Measurements from ENCODE around the gene DLL4. TPM values are rescaled to one million over a fixed set of nuclear protein-coding genes. Genes with fewer than 3 reads are reported as not detected.
A peak's percentile ranks its signal among the peaks of the same experiment; 100 is the strongest.

DLL4 gene
- total and polyA plus RNA-seq, 2 experiments from 2014 or later, result 2.3 TPM; not detected in 1

DNA sequence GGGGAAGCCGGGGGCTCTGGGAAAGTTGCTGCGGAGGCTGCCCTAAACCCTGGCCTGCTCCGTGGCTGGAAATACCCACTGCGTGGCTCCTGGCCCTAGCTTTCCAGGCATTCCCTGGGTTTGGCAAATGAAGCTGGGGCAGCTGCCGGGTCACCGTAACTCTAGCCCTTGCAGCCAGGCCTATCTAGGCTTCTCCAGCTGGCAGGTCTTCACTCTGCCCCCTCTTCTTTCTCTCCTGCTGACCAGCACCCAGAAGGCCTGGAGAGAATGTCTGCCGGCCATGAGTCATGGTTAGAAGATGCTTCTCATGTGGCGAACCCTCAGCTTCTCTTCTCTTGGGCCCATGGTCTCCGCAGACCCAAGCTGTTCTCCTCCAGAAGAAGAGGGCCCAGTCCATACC is 5.6 kb upstream of the DLL4 start:
- H2AFZ ChIP-seq, result no peak overlapping the region
- H3K27me3 ChIP-seq, result peaks cover 47% of the 10 kb centered on the region
- H3K27ac ChIP-seq, result no peak overlapping the region
- no peaks in the 10 kb centered on the region for H3K36me3 ChIP-seq (replicated peaks; ENCODE audit: insufficient read depth, low read depth)
- H3K4me1 ChIP-seq (ENCODE audit: insufficient read depth), result peaks cover 40% of the 10 kb centered on the region
- DNase-seq (ENCODE audit: low spot score), result no peak
- no peak overlapping the region for H3K4me2 ChIP-seq
- peaks cover 3% of the 10 kb centered on the region for H4K20me1 ChIP-seq (ENCODE audit: insufficient read depth, poor library complexity, severe bottlenecking)
- no peaks in the 10 kb centered on the region for H3K79me2 ChIP-seq
- H3K9me3 ChIP-seq (ENCODE audit: low read depth), result no peaks in the 10 kb centered on the region
- TF ChIP-seq EZH2 (IDR thresholded peaks at IDR 0.05; ENCODE audit: borderline replicate concordance), result no peak
- TF ChIP-seq EZH2phosphoT487 (IDR thresholded peaks at IDR 0.05; ENCODE audit: low read depth, severe bottlenecking, unreplicated experiment), result no peak
- TF ChIP-seq, protein P1, sequence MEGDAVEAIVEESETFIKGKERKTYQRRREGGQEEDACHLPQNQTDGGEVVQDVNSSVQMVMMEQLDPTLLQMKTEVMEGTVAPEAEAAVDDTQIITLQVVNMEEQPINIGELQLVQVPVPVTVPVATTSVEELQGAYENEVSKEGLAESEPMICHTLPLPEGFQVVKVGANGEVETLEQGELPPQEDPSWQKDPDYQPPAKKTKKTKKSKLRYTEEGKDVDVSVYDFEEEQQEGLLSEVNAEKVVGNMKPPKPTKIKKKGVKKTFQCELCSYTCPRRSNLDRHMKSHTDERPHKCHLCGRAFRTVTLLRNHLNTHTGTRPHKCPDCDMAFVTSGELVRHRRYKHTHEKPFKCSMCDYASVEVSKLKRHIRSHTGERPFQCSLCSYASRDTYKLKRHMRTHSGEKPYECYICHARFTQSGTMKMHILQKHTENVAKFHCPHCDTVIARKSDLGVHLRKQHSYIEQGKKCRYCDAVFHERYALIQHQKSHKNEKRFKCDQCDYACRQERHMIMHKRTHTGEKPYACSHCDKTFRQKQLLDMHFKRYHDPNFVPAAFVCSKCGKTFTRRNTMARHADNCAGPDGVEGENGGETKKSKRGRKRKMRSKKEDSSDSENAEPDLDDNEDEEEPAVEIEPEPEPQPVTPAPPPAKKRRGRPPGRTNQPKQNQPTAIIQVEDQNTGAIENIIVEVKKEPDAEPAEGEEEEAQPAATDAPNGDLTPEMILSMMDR (IDR thresholded peaks at IDR 0.05; ENCODE audit: poor library complexity), result no peak
- 92% methylated on average over 9 of the region's 9 CpGs for WGBS (ENCODE audit: low lambda C conversion rate, missing lambda C conversion rate)
- H3K9me2 ChIP-seq (replicated peaks; ENCODE audit: insufficient read depth), result no peaks in the 10 kb centered on the region
- H3K4me3 ChIP-seq, result no peak overlapping the region

DNA sequence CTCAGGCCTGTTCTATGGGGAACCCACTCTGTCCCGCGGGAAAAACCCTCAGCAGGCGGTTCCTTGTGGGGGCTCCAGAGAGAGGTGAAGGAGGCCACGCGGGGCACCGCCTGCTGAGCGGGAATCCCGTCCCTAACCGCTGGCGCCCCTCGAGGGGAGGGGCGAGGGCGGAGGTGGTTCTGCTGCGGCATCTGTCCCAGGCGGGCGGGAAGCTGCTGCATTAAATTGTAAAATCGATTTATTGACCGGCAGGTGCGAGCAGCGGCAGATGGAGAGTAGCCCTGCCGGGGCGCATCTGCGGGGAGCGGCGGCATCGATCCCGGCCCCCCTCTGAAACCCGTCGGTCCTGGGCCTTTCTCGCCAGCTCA is 3.7 kb upstream of the DLL4 start:
- TF ChIP-seq EZH2 (IDR thresholded peaks at IDR 0.05; ENCODE audit: borderline replicate concordance), result no peak
- TF ChIP-seq, protein P1 (IDR thresholded peaks at IDR 0.05; ENCODE audit: poor library complexity), result no peak
- TF ChIP-seq EZH2phosphoT487 (IDR thresholded peaks at IDR 0.05; ENCODE audit: low read depth, severe bottlenecking, unreplicated experiment), result no peak
- Histone ChIP-seq H2AFZ (peak overlapping the region; percentile 37), H3K4me1 (ENCODE audit: insufficient read depth) (peaks cover 53% of the 10 kb centered on the region), H4K20me1 (ENCODE audit: insufficient read depth, poor library complexity, severe bottlenecking) (peaks cover 3% of the 10 kb centered on the region), H3K27ac (no peak overlapping the region), H3K36me3 (replicated peaks; ENCODE audit: insufficient read depth, low read depth) (no peaks in the 10 kb centered on the region), H3K9me2 (replicated peaks; ENCODE audit: insufficient read depth) (no peaks in the 10 kb centered on the region), H3K79me2 (no peaks in the 10 kb centered on the region), H3K4me2 (peak overlapping the region; percentile 99), H3K4me3 (no peak overlapping the region), H3K27me3 (peaks cover 52% of the 10 kb centered on the region), H3K9me3 (ENCODE audit: low read depth) (no peaks in the 10 kb centered on the region)
- DNase-seq (ENCODE audit: low spot score), result no peak
- WGBS (ENCODE audit: low lambda C conversion rate, missing lambda C conversion rate), result 5% methylated on average over 29 of the region's 30 CpGs

DNA sequence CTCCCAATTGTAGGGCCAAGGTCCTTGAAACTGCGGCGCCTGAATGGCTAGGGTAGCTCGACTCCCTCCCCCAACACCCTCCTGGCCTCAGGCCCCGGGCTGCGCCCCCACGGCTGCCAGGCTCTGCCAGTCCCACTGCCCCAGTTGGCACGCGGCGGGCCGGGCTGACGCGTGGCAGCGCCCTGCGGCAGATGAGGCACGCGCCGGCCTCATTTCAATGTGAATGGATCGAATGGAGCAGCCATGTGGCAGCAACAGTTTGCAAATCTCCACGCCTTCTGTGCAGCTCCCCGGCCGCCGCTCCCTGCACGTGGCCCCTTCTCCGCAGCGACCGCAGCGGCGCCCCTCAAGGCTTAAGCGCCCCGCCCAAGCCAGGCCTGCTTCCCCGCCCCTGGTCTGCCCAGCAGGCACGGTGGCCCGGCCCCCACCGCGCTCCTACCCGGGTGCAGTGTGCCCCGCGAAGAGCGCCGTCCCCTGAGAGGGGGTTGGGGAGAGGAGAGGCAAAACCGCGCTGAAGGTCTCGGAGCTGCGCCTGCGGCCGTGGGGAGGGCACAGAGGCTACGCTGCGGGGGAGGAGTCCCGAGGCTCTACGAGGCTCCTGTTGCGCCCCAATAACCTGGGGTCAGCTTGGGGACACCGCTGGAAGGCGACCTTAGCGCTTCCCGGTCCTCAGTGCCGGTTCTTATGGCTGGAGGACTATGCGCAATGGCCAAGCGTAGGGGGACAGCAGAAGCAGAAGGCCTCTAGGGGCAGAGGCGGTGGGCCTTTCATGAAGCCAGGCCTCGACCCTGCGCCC is 3.1 kb upstream of the DLL4 start:
- Histone ChIP-seq H3K27ac (no peak overlapping the region), H3K36me3 (replicated peaks; ENCODE audit: insufficient read depth, low read depth) (no peaks in the 10 kb centered on the region), H3K9me3 (ENCODE audit: low read depth) (no peaks in the 10 kb centered on the region), H3K4me2 (peak overlapping the region; percentile 99), H3K79me2 (no peaks in the 10 kb centered on the region), H3K27me3 (peaks cover 53% of the 10 kb centered on the region), H2AFZ (peak overlapping the region; percentile 37), H3K4me1 (ENCODE audit: insufficient read depth) (peaks cover 59% of the 10 kb centered on the region), H3K9me2 (replicated peaks; ENCODE audit: insufficient read depth) (no peaks in the 10 kb centered on the region), H4K20me1 (ENCODE audit: insufficient read depth, poor library complexity, severe bottlenecking) (peaks cover 3% of the 10 kb centered on the region), H3K4me3 (peak overlapping the region; percentile 55)
- WGBS (ENCODE audit: low lambda C conversion rate, missing lambda C conversion rate), result 3% methylated on average over 46 of the region's 61 CpGs
- peak; percentile 55 for DNase-seq (ENCODE audit: low spot score)
- peak; percentile 47 for TF ChIP-seq EZH2phosphoT487 (IDR thresholded peaks at IDR 0.05; ENCODE audit: low read depth, severe bottlenecking, unreplicated experiment)
- TF ChIP-seq, protein P1 (IDR thresholded peaks at IDR 0.05; ENCODE audit: poor library complexity), result no peak
- TF ChIP-seq EZH2 (IDR thresholded peaks at IDR 0.05; ENCODE audit: borderline replicate concordance), result peak; percentile 44
